GM21529 (cell line): ENCODE results near the gene PSAP.
"Not testable (repeated sequence)": the region's sequence is repeated elsewhere in the genome, so short reads cannot be mapped to it uniquely, and the experiment has no call there.

Experiments used
- ATAC-seq: cut with Tn5 transposase; IDR thresholded peaks from one replicate; pipeline ENCODE4 v1.9.1; 2021; ENCODE audit not compliant: unreplicated experiment

PSAP gene

GRCh38 chr10:71850743-71851464, at the start of gene PSAP:
TSS of gene PSAP (minus strand) at chr10:71851251. CDS start at chr10:71851221, 30 bp downstream.
- peak; percentile 87 for ATAC-seq

GRCh38 chr10:71900441-71901180, 49.6 kb upstream of the PSAP start:
- no peak for ATAC-seq

- ATAC-seq = no peak
Measured at GRCh38 chr10:71899665-71900412, 48.8 kb upstream of the PSAP start.

- not testable (repeated sequence) for ATAC-seq
Measured at GRCh38 chr10:71898346-71898745, 47.3 kb upstream of the PSAP start.

GRCh38 chr10:71893920-71894319, 42.9 kb upstream of the PSAP start:
- no peak for ATAC-seq

GRCh38 chr10:71893258-71893815, 42.3 kb upstream of the PSAP start:
- no peak for ATAC-seq

- no peak for ATAC-seq
Measured at GRCh38 chr10:71891437-71891836, 40.4 kb upstream of the PSAP start.

- no peak for ATAC-seq
Measured at GRCh38 chr10:71889388-71889987, 38.4 kb upstream of the PSAP start.

- peak; percentile 88 for ATAC-seq
Measured at GRCh38 chr10:71888623-71889387, 37.8 kb upstream of the PSAP start.

- ATAC-seq = no peak
Measured at GRCh38 chr10:71888248-71888622, 37.2 kb upstream of the PSAP start.

- no peak for ATAC-seq
Measured at GRCh38 chr10:71887743-71888142, 36.7 kb upstream of the PSAP start.

GRCh38 chr10:71882813-71883659, 32.0 kb upstream of the PSAP start:
- no peak for ATAC-seq

- no peak for ATAC-seq
Measured at GRCh38 chr10:71881647-71882355, 30.8 kb upstream of the PSAP start.

- ATAC-seq = not testable (repeated sequence)
Measured at GRCh38 chr10:71881307-71881624, 30.2 kb upstream of the PSAP start.

- ATAC-seq = no peak
Measured at GRCh38 chr10:71880425-71881306, 29.6 kb upstream of the PSAP start.

- ATAC-seq = no peak
Measured at GRCh38 chr10:71878327-71879034, 27.4 kb upstream of the PSAP start.

- ATAC-seq = no peak
Measured at GRCh38 chr10:71877821-71878220, 26.8 kb upstream of the PSAP start.
